Measurements from ENCODE around the gene TEF. TPM values are rescaled to one million over a fixed set of nuclear protein-coding genes. Genes with fewer than 3 reads are reported as not detected.

The TEF gene
- polyA plus RNA-seq, 1 of the 3 experiments (the other 2 are of a cell fraction): 3.6 TPM

GRCh38 chr22:41340357-41340756 lies 41.4 kb upstream of the TEF start:
- CTCF ChIA-PET: no interaction called here
- Histone ChIP-seq H3K27me3 (ENCODE audit: insufficient read depth) (no peaks in the 10 kb centered on the region), H3K79me2 (ENCODE audit: insufficient read depth) (no peaks in the 10 kb centered on the region), H3K4me2 (no peak overlapping the region), H3F3A (replicated peaks; ENCODE audit: insufficient read depth) (no peaks in the 10 kb centered on the region), H4K20me1 (ENCODE audit: insufficient read depth) (no peaks in the 10 kb centered on the region), H3K9me3 (no peaks in the 10 kb centered on the region), H3K4me3 (ENCODE audit: low read depth in 2 of 2, low read length in 1 of 2) (no peak overlapping the region), H3K36me3 (replicated peaks in 1 of 2; ENCODE audit: control insufficient read depth in 1 of 2, insufficient read depth in 2 of 2, low read length in 1 of 2) (peaks cover 0 to 17% of the 10 kb centered on the region in 2 experiments), H3K9ac (no peak overlapping the region), H3K9me2 (no peaks in the 10 kb centered on the region), H2AFZ (ENCODE audit: low read depth) (no peak overlapping the region), H3K27ac (ENCODE audit: low read depth in 2 of 2, low read length in 1 of 2) (no peak overlapping the region), H3K4me1 (ENCODE audit: control insufficient read depth in 1 of 2, insufficient read depth in 2 of 2, low read depth in 1 of 2, low read length in 1 of 2) (no peaks in the 10 kb centered on the region)
- POLR2A ChIA-PET: no interaction called here
- WGBS (ENCODE audit: low lambda C conversion rate): no CpG with 5 or more reads among the region's 11 CpGs
- no peak for DNase-seq
- TF ChIP-seq, protein P1, sequence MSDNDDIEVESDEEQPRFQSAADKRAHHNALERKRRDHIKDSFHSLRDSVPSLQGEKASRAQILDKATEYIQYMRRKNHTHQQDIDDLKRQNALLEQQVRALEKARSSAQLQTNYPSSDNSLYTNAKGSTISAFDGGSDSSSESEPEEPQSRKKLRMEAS (IDR thresholded peaks at IDR 0.05; ENCODE audit: low read depth): no peak
- no peak for TF ChIP-seq NRF1 (IDR thresholded peaks at IDR 0.05; ENCODE audit: low read depth, low read length)
- no peak for TF ChIP-seq USF1 (IDR thresholded peaks at IDR 0.05; ENCODE audit: borderline replicate concordance, low read depth)
- TF ChIP-seq FOXM1 (IDR thresholded peaks at IDR 0.05; ENCODE audit: low read depth): no peak
- no peak for TF ChIP-seq EP300 (IDR thresholded peaks at IDR 0.05; ENCODE audit: borderline replicate concordance in 1 of 2, low read depth in 1 of 2, low read length in 1 of 2)
- TF ChIP-seq ZBTB33 (IDR thresholded peaks at IDR 0.05; ENCODE audit: borderline replicate concordance, low read depth): no peak
- no peak for TF ChIP-seq SMC3 (IDR thresholded peaks at IDR 0.05; ENCODE audit: low read depth, low read length)
- TF ChIP-seq USF2 (IDR thresholded peaks at IDR 0.05; ENCODE audit: borderline replicate concordance, low read depth, low read length): no peak

DNA sequence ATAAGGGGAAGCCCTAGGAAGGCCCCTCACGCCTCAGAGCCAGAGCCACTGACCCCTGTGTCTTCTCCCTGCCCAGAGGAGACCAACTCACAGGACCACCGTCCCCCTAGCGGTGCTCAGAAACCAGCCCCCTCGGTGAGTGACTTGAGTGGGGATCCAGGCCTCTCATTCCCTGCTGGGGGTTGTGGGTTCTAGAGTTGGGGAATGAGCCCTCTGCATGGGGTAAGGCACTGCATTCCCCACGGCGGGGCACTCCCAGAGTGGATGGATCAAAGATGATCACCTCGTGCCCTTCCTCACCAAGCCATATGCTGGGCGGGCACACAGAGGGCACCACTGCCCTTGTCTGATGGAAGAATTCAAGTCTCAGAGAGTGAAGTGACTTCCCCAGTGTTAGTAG lies 40.7 kb upstream of the TEF start:
- ChIA-PET POLR2A (no interaction called here), CTCF (no interaction called here)
- H3F3A ChIP-seq (replicated peaks; ENCODE audit: insufficient read depth): no peaks in the 10 kb centered on the region
- H3K4me3 ChIP-seq (ENCODE audit: low read depth in 2 of 2, low read length in 1 of 2): no peak overlapping the region
- H3K4me1 ChIP-seq (ENCODE audit: control insufficient read depth in 1 of 2, insufficient read depth in 2 of 2, low read depth in 1 of 2, low read length in 1 of 2): no peaks in the 10 kb centered on the region
- no peak overlapping the region for H3K9ac ChIP-seq
- peaks cover 0 to 19% of the 10 kb centered on the region in 2 experiments for H3K36me3 ChIP-seq (replicated peaks in 1 of 2; ENCODE audit: control insufficient read depth in 1 of 2, insufficient read depth in 2 of 2, low read length in 1 of 2)
- no peak for DNase-seq
- no peaks in the 10 kb centered on the region for H3K27me3 ChIP-seq (ENCODE audit: insufficient read depth)
- no peaks in the 10 kb centered on the region for H3K9me3 ChIP-seq
- no peak overlapping the region for H3K27ac ChIP-seq (ENCODE audit: low read depth in 2 of 2, low read length in 1 of 2)
- no peaks in the 10 kb centered on the region for H4K20me1 ChIP-seq (ENCODE audit: insufficient read depth)
- TF ChIP-seq RXRA (IDR thresholded peaks at IDR 0.05; ENCODE audit: borderline replicate concordance, low read depth): no peak
- no peak for TF ChIP-seq FOSL2 (IDR thresholded peaks at IDR 0.05; ENCODE audit: borderline replicate concordance, low read depth)
- no peak for TF ChIP-seq FOXJ3 (CRISPR knock-in tag; IDR thresholded peaks at IDR 0.05)
- no peak for TF ChIP-seq ELF1 (IDR thresholded peaks at IDR 0.05)
- TF ChIP-seq, protein P2, sequence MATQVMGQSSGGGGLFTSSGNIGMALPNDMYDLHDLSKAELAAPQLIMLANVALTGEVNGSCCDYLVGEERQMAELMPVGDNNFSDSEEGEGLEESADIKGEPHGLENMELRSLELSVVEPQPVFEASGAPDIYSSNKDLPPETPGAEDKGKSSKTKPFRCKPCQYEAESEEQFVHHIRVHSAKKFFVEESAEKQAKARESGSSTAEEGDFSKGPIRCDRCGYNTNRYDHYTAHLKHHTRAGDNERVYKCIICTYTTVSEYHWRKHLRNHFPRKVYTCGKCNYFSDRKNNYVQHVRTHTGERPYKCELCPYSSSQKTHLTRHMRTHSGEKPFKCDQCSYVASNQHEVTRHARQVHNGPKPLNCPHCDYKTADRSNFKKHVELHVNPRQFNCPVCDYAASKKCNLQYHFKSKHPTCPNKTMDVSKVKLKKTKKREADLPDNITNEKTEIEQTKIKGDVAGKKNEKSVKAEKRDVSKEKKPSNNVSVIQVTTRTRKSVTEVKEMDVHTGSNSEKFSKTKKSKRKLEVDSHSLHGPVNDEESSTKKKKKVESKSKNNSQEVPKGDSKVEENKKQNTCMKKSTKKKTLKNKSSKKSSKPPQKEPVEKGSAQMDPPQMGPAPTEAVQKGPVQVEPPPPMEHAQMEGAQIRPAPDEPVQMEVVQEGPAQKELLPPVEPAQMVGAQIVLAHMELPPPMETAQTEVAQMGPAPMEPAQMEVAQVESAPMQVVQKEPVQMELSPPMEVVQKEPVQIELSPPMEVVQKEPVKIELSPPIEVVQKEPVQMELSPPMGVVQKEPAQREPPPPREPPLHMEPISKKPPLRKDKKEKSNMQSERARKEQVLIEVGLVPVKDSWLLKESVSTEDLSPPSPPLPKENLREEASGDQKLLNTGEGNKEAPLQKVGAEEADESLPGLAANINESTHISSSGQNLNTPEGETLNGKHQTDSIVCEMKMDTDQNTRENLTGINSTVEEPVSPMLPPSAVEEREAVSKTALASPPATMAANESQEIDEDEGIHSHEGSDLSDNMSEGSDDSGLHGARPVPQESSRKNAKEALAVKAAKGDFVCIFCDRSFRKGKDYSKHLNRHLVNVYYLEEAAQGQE (IDR thresholded peaks at IDR 0.05; ENCODE audit: low read depth, low read length): no peak
- TF ChIP-seq RAD21 (IDR thresholded peaks at IDR 0.05; ENCODE audit: low read length): no peak
- TF ChIP-seq RCOR1 (IDR thresholded peaks at IDR 0.05; ENCODE audit: low read length): no peak
- H2AFZ ChIP-seq (ENCODE audit: low read depth): no peak overlapping the region
- H3K4me2 ChIP-seq: no peak overlapping the region
- H3K9me2 ChIP-seq: no peaks in the 10 kb centered on the region
- no CpG with 5 or more reads among the region's 8 CpGs for WGBS (ENCODE audit: low lambda C conversion rate)
- H3K79me2 ChIP-seq (ENCODE audit: insufficient read depth): no peaks in the 10 kb centered on the region

Data from SK-N-SH (cell line).